HUES48 (cell line): ENCODE results near the gene CLEC16A.

ENCODE experiments used
- H3K27ac ChIP-seq: one replicate; pipeline ENCODE4 v1.7.0; 2013; ENCODE audit warnings: low read depth, low read length, inconsistent platforms
- H3K27me3 ChIP-seq: 2 replicates; pipeline ENCODE4 v1.6.1; 2013; ENCODE audit warnings: mild to moderate bottlenecking, low read length; ENCODE audit not compliant: control insufficient read depth, insufficient read depth
- H3K36me3 ChIP-seq: 2 replicates; pipeline ENCODE4 v1.6.1; 2013; ENCODE audit warnings: low read length; ENCODE audit not compliant: control insufficient read depth, insufficient read depth
- H3K4me1 ChIP-seq: 2 replicates; pipeline ENCODE4 v1.6.1; 2013; ENCODE audit warnings: mild to moderate bottlenecking, low read length; ENCODE audit not compliant: control insufficient read depth, insufficient read depth
- H3K4me3 ChIP-seq: 2 replicates; pipeline ENCODE4 v1.5.1; 2013; ENCODE audit warnings: mild to moderate bottlenecking, low read depth, low read length
- H3K9ac ChIP-seq: 2 replicates; pipeline ENCODE4 v1.6.1; 2013; ENCODE audit warnings: mild to moderate bottlenecking, low read depth, low read length, moderate library complexity
- H3K9me3 ChIP-seq: 2 replicates; pipeline ENCODE4 v1.6.1; 2013; ENCODE audit warnings: low read length; ENCODE audit not compliant: control insufficient read depth, insufficient read depth

CLEC16A gene

DNA sequence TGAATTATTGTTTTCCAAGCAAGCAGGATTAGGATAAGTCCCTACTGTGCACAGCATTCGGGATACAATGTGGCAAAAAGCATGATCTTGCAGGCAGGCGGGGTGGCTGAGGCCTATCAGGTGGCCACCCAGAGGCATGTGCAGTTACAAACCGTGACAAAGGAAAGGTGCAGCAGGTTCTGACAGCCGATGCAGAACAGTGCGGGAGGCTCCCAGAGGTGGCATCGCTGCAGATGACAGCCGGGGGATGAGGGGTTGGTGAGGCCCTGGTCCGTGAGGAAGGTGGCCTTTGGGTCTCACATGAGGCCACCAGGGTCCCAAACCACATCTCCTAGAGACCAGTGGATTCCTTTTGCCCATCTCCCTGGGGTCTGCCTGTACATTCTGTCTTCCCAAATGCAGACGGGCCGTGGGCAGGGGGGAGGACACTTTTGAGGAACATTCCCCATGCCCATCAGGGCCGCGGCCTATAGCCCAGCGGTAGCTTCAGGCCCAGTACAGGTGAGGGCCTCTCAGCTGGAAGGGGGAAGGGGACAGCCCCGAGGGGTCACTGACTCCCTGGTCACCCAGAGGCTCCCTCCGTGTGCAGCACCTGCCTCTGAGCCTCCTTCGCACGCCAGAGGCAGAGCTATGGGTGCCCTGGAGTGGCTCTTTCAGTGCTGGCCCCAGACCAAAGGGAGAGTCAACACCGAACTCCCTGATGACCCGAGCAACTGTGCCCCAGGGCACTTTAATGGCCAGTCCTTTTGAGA lies 226.5 kb downstream of the CLEC16A start:
- Histone ChIP-seq H3K4me3 (no peak overlapping the region), H3K9ac (no peak overlapping the region), H3K9me3 (no peaks in the 10 kb centered on the region), H3K4me1 (no peaks in the 10 kb centered on the region), H3K27me3 (no peaks in the 10 kb centered on the region), H3K36me3 (no peaks in the 10 kb centered on the region; the same call in 1 of the 2 replicates), H3K27ac (no peak overlapping the region)

DNA sequence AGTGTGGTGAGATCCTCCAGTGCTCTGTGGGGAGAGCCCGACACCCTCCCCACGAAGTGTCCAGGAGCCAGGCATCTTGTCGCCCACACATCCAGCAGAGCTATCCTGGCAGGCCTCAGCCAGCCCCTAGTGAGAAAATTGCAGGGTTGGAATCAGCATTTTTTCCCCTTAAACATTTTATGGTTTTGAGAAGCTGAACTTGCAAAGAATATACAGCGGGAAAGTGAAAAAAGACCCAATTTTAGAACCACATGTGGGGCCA lies 227.0 kb downstream of the CLEC16A start:
- H3K9ac ChIP-seq = no peak overlapping the region
- H3K27ac ChIP-seq = no peak overlapping the region
- H3K27me3 ChIP-seq = no peaks in the 10 kb centered on the region
- no peak overlapping the region for H3K4me3 ChIP-seq
- no peaks in the 10 kb centered on the region; the same call in 1 of the 2 replicates for H3K36me3 ChIP-seq
- H3K4me1 ChIP-seq = no peaks in the 10 kb centered on the region
- H3K9me3 ChIP-seq = no peaks in the 10 kb centered on the region

GRCh38 chr16:11171757-11172299 lies 227.5 kb downstream of the CLEC16A start:
- Histone ChIP-seq H3K27me3 (no peaks in the 10 kb centered on the region), H3K9ac (no peak overlapping the region), H3K4me3 (no peak overlapping the region), H3K27ac (no peak overlapping the region), H3K36me3 (no peaks in the 10 kb centered on the region; the same call in 1 of the 2 replicates), H3K4me1 (no peaks in the 10 kb centered on the region), H3K9me3 (no peaks in the 10 kb centered on the region)

DNA sequence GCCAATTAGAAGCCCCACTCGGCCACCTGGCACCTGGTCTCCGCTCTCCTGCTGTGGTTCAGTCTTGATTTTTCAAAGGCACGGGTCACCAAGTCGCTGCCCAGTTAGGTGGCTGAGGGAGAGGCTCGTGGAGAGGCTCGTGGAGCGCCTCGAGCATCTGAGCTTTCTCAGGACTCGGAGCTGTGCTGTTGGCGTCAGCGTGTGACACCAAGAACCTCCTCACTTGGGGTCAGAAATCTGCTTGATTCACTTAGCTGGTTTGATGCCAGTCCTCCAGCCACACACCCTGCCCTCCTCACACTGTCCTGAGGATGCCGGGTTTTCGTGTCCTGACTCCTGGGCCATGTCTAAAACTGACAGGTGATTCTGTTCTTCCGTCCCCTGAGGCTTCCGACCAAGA lies 229.1 kb downstream of the CLEC16A start:
- Histone ChIP-seq H3K4me1 (no peaks in the 10 kb centered on the region), H3K36me3 (no peaks in the 10 kb centered on the region), H3K9ac (no peak overlapping the region), H3K27ac (no peak overlapping the region), H3K9me3 (no peaks in the 10 kb centered on the region), H3K27me3 (no peaks in the 10 kb centered on the region), H3K4me3 (no peak overlapping the region)

DNA sequence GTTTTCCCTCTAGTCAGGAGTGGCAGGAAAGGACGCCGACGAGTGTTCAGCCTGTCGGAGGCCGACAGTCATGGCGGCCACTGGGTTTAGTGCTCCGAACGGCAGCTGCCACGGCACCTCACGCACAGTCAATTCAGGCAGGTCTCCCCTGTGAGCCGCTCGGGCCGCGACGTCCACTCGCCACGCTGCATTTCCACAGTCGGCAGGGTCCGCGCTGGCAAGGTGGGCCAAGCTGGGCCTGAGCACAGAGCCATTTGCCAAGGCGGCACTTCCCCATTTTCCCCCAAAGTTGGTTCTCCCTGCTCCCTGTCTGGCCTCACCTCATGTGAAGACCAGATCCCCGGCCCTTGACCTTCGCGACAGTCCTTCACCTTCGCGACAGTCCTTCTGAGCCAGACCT lies 229.8 kb downstream of the CLEC16A start:
- no peaks in the 10 kb centered on the region for H3K4me1 ChIP-seq
- no peaks in the 10 kb centered on the region for H3K27me3 ChIP-seq
- no peaks in the 10 kb centered on the region for H3K9me3 ChIP-seq
- no peak overlapping the region for H3K4me3 ChIP-seq
- H3K36me3 ChIP-seq = no peaks in the 10 kb centered on the region
- no peak overlapping the region for H3K27ac ChIP-seq
- H3K9ac ChIP-seq = no peak overlapping the region

GRCh38 chr16:11175106-11175786 lies 230.9 kb downstream of the CLEC16A start:
- Histone ChIP-seq H3K9me3 (no peaks in the 10 kb centered on the region), H3K9ac (no peak overlapping the region), H3K36me3 (no peaks in the 10 kb centered on the region), H3K4me1 (no peaks in the 10 kb centered on the region), H3K4me3 (no peak overlapping the region), H3K27me3 (no peaks in the 10 kb centered on the region), H3K27ac (no peak overlapping the region)

DNA sequence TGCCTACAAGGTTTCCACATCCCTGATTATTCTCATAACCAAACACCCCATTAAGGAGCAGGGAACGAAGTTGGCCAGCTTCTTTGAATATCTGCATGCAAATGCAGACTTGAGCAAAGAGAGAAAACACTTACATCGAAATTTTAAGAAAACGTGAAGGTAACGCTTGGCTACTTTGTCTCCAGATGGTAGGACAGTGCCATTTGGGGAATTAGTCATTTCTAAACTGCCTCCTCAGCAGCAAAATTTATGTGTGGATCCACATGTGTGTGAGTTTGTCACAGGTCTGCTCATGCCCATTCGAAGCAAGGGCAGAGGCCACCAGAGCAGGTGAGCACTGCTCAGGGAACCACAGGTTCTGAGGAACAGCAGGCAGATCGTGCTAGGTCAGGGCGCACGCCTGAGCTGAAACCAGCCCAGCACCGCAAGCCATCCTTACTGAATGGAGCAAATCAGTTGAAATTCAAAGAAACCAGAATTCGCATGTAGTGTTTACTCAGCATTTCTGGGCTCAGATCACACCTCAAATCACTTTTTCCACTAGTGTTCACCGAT lies 231.5 kb downstream of the CLEC16A start:
- Histone ChIP-seq H3K9me3 (no peaks in the 10 kb centered on the region), H3K9ac (no peak overlapping the region), H3K36me3 (no peaks in the 10 kb centered on the region), H3K4me1 (no peaks in the 10 kb centered on the region), H3K27me3 (no peaks in the 10 kb centered on the region), H3K27ac (no peak overlapping the region), H3K4me3 (no peak overlapping the region)

- Histone ChIP-seq H3K36me3 (no peaks in the 10 kb centered on the region), H3K27me3 (no peaks in the 10 kb centered on the region), H3K9me3 (no peaks in the 10 kb centered on the region), H3K4me3 (no peak overlapping the region), H3K4me1 (peaks cover 11% of the 10 kb centered on the region), H3K27ac (no peak overlapping the region), H3K9ac (no peak overlapping the region)
Measured at GRCh38 chr16:11177578-11178160, 233.3 kb downstream of the CLEC16A start.

- Histone ChIP-seq H3K27me3 (no peaks in the 10 kb centered on the region), H3K4me1 (peaks cover 18% of the 10 kb centered on the region), H3K9me3 (no peaks in the 10 kb centered on the region), H3K27ac (no peak overlapping the region), H3K9ac (no peak overlapping the region), H3K4me3 (no peak overlapping the region), H3K36me3 (no peaks in the 10 kb centered on the region)
Measured at GRCh38 chr16:11178424-11178823, 234.1 kb downstream of the CLEC16A start.

DNA sequence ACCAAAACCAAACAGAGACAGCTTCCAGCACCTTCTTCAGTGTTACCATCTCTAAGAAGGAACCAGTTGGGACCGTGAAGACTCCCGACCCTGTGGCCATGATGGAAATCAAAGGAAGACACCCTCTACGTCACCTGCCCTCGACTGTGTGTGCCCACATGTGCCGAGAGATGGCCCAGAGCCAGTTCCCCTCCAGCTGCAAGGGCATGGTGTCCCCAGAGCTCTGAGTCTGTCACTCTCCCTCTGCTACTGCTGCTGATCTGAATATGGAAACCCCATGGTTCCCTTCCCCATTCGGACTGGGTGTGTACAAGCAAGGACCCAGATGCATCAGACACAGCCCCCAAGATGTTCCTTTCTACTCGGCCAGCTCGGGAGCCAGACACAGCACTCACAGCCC lies 235.2 kb downstream of the CLEC16A start:
- Histone ChIP-seq H3K9ac (no peak overlapping the region), H3K27ac (no peak overlapping the region)

GRCh38 chr16:11180489-11180888 lies 236.1 kb downstream of the CLEC16A start:
- H3K27me3 ChIP-seq = no peaks in the 10 kb centered on the region
- H3K4me1 ChIP-seq = peaks cover 19% of the 10 kb centered on the region
- H3K9me3 ChIP-seq = no peaks in the 10 kb centered on the region
- H3K27ac ChIP-seq = no peak overlapping the region
- H3K4me3 ChIP-seq = no peak overlapping the region
- no peak overlapping the region for H3K9ac ChIP-seq
- H3K36me3 ChIP-seq = no peaks in the 10 kb centered on the region

More for the DNA sequence above, 235.2 kb downstream of the CLEC16A start:
- Histone ChIP-seq H3K9me3 (no peaks in the 10 kb centered on the region), H3K27me3 (no peaks in the 10 kb centered on the region), H3K4me3 (no peak overlapping the region), H3K36me3 (no peaks in the 10 kb centered on the region), H3K4me1 (peaks cover 19% of the 10 kb centered on the region)
